Glutamatergic neuron (in vitro differentiated cells): ENCODE data around the gene ZNF432. TPM values are rescaled to one million over a fixed set of nuclear protein-coding genes. Genes with fewer than 3 reads are reported as not detected.
A peak's percentile ranks its signal among the peaks of the same experiment; 100 is the strongest.

Experiments
- DNase-seq: peaks from one replicate; pipeline ENCODE4 v3.0.0; 2022
- H3K27ac Mint-ChIP-seq: one replicate; pipeline ENCODE4 v1.8.0; 2020; ENCODE audit warnings: mild to moderate bottlenecking, mixed read lengths, inconsistent platforms; ENCODE audit not compliant: unreplicated experiment
- H3K27me3 Mint-ChIP-seq: one replicate; pipeline ENCODE4 v1.8.0; 2020; ENCODE audit warnings: mild to moderate bottlenecking, moderate library complexity, mixed read lengths, inconsistent platforms; ENCODE audit not compliant: unreplicated experiment
- H3K36me3 Mint-ChIP-seq: one replicate; pipeline ENCODE4 v1.8.0; 2020; ENCODE audit warnings: mild to moderate bottlenecking, mixed read lengths, inconsistent platforms; ENCODE audit not compliant: unreplicated experiment
- H3K4me1 Mint-ChIP-seq: one replicate; pipeline ENCODE4 v1.8.0; 2020; ENCODE audit warnings: mild to moderate bottlenecking, low read depth, mixed read lengths, inconsistent platforms; ENCODE audit not compliant: unreplicated experiment
- H3K4me3 Mint-ChIP-seq: one replicate; pipeline ENCODE4 v1.8.0; 2020; ENCODE audit warnings: mild to moderate bottlenecking, mixed read lengths, inconsistent platforms; ENCODE audit not compliant: unreplicated experiment
- H3K9me3 Mint-ChIP-seq: one replicate; pipeline ENCODE4 v1.8.0; 2020; ENCODE audit warnings: mild to moderate bottlenecking, moderate library complexity, mixed read lengths, inconsistent platforms; ENCODE audit not compliant: unreplicated experiment
- CTCF ChIP-seq: fragments of 200-600 bp; sonication (generic); IDR thresholded peaks from one replicate; pipeline ENCODE4 v1.5.0; 2021; ENCODE audit not compliant: partially characterized antibody, unreplicated experiment
- total RNA-seq: library from RNA; stranded (reverse); fragmentation: NEBNext Ultra II Directional; extraction: Animal tissue kit (Norgen Biotek cat#: 25700); gene quantifications from one replicate; pipeline ENCODE4 v1.2.1, GENCODE V29; 2021; ENCODE audit not compliant: unreplicated experiment

ZNF432 gene
- total RNA-seq, 1 donor from 2014 or later, result 12.8 TPM

- Mint-ChIP-seq H3K9me3 (peaks cover 31% of the 10 kb centered on the region), H3K27me3 (peaks cover 4% of the 10 kb centered on the region), H3K27ac (no peak overlapping the region), H3K36me3 (peaks cover 66% of the 10 kb centered on the region), H3K4me3 (no peak overlapping the region), H3K4me1 (no peaks in the 10 kb centered on the region)
- DNase-seq, result no peak
- TF ChIP-seq CTCF, result no peak
These were observed 54.5 kb downstream of the ZNF432 start for GRCh38 chr19:51994048-51994644.

GRCh38 chr19:51993422-51993821 is 55.2 kb downstream of the ZNF432 start:
- no peak for TF ChIP-seq CTCF
- peaks cover 63% of the 10 kb centered on the region for H3K36me3 Mint-ChIP-seq
- H3K4me1 Mint-ChIP-seq, result no peaks in the 10 kb centered on the region
- H3K27ac Mint-ChIP-seq, result no peak overlapping the region
- H3K27me3 Mint-ChIP-seq, result peaks cover 4% of the 10 kb centered on the region
- H3K9me3 Mint-ChIP-seq, result peaks cover 32% of the 10 kb centered on the region
- H3K4me3 Mint-ChIP-seq, result no peak overlapping the region
- DNase-seq, result no peak

DNA sequence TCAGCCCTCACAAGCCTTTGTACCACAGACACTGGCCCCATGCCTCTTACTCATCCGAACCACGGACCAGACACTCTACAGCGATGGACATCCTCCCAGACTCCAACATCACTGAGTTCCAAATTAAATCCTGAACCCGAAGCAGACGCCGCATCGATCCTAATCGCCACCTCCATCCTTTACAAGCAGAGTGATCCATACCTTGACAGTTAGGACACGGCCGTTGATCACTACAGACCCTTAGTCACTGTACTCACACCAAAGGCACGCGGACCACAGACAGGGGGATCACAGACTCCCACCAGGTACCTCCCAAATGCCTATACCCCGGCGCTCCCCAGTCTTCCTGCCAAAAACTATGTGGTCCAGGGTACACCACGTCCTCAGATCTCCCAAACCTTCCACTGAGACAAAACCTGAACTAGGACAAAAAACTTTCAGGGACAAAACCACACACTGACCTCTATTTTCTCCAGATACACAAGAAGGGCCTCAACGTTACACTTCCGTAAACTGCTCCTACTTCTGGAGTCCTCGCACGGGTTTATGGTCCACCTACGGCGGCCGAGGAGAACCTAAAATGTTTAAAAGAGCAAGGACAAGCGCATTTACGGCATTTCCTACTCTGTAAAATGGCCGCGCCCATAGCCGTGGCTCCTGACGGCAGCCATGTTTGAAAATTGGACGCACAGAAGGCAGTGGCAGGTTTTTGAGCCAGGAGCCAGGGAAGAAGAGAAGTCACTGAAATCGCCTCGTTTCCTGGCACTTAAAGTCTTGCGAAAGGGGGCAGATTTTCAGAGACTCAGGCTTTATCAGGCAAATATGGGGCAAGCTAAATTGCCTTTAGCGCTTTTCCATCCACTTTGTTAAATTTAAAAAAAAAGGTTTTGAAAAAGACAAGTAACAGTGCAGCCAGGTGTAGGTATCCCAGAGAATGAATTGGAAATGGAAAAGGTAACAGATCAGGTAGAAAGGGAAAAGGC is 62.0 kb downstream of the ZNF432 start, which contains the start of gene ZNF350:
Gene ZNF350, minus strand, starts transcription at position 532 of the 983 bp plus-strand sequence. CDS start 12,480 bp downstream, outside the sequence.
- Mint-ChIP-seq H3K9me3 (peaks cover 17% of the 10 kb centered on the region), H3K27ac (peak within 1 kb of the TSS; percentile 82), H3K27me3 (no peaks in the 10 kb centered on the region), H3K4me1 (no peaks in the 10 kb centered on the region), H3K36me3 (peaks cover 27% of the 10 kb centered on the region), H3K4me3 (peak within 1 kb of the TSS; percentile 95)
- TF ChIP-seq CTCF, result no peak
- DNase-seq, result peak; percentile 79

DNA sequence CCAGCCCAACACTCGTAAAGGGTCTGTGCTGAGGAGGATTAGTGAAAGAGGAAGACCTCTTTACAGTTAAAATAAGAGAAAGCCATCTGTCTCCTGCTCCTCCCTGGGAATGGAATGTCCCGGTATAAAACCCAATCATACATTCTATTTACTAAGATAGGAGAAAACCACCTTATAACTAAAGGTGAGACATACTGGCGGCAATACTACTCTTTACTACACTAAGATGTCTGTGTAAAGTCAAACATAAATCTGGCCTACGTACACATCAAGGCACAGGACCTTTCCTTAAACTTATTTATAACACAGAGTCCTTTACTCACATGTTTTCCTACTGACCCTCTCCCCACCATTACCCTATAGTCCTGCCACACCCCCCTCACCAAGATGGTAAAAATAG is 65.3 kb downstream of the ZNF432 start:
- peaks cover 33% of the 10 kb centered on the region for H3K36me3 Mint-ChIP-seq
- H3K27ac Mint-ChIP-seq, result no peak overlapping the region
- DNase-seq, result no peak
- H3K4me1 Mint-ChIP-seq, result no peaks in the 10 kb centered on the region
- H3K9me3 Mint-ChIP-seq, result peaks cover 16% of the 10 kb centered on the region
- H3K27me3 Mint-ChIP-seq, result no peaks in the 10 kb centered on the region
- TF ChIP-seq CTCF, result no peak
- no peak overlapping the region for H3K4me3 Mint-ChIP-seq

Other genes with a start within 250 kb of the ZNF432 start
- gene ZNF577, start 160.9 kb downstream of the ZNF432 start, total RNA-seq, result 14.3 TPM
- gene ZNF649, start 143.8 kb downstream of the ZNF432 start, total RNA-seq, result 19.2 TPM
- gene ZNF613, start 121.4 kb downstream of the ZNF432 start, total RNA-seq, result 11.1 TPM
- gene ZNF350, start 62.0 kb downstream of the ZNF432 start, total RNA-seq, result 9.7 TPM
- gene ZNF615, start 40.6 kb downstream of the ZNF432 start, total RNA-seq, result 12.3 TPM
- gene ZNF614, start 20.5 kb downstream of the ZNF432 start, total RNA-seq, result 7.1 TPM
- gene ZNF841, start 46.9 kb upstream of the ZNF432 start, total RNA-seq, result 25.4 TPM
- gene ZNF616, start 91.1 kb upstream of the ZNF432 start, total RNA-seq, result 22.5 TPM
- gene ZNF836, start 122.8 kb upstream of the ZNF432 start, total RNA-seq, result 29.7 TPM
- gene PPP2R1A, start 141.2 kb upstream of the ZNF432 start, total RNA-seq, result 311 TPM
- 29.9 TPM for gene ZNF766, start 220.7 kb upstream of the ZNF432 start, total RNA-seq
- 21.8 TPM for gene ZNF480, start 248.3 kb upstream of the ZNF432 start, total RNA-seq